GM10847 (cell line): ENCODE data around the gene TESPA1.

Experiments used
- POLR2A ChIP-seq: IDR thresholded peaks from 2 replicates; pipeline ENCODE4 v1.6.1; 2011; ENCODE audit not compliant: insufficient read length; ENCODE audit errors: extremely low read depth

TESPA1 gene

GRCh38 chr12:54991161-54991990 is 6.8 kb upstream of the TESPA1 start:
- TF ChIP-seq POLR2A: no peak

GRCh38 chr12:54989829-54990228 is 5.3 kb upstream of the TESPA1 start:
- TF ChIP-seq POLR2A: no peak

- no peak for TF ChIP-seq POLR2A
These were observed 4.0 kb upstream of the TESPA1 start for GRCh38 chr12:54988402-54989054.

- no peak for TF ChIP-seq POLR2A
These were observed 3.2 kb upstream of the TESPA1 start for GRCh38 chr12:54987611-54988231.

GRCh38 chr12:54983536-54984101 is 943 bp downstream of the TESPA1 start:
- TF ChIP-seq POLR2A: no peak

- no peak for TF ChIP-seq POLR2A
These were observed 2.8 kb downstream of the TESPA1 start for GRCh38 chr12:54981796-54982195.

GRCh38 chr12:54980341-54980740 is 4.2 kb downstream of the TESPA1 start:
- no peak for TF ChIP-seq POLR2A

GRCh38 chr12:54977857-54978256 is 6.7 kb downstream of the TESPA1 start:
- TF ChIP-seq POLR2A: no peak

- no peak for TF ChIP-seq POLR2A
These were observed 7.4 kb downstream of the TESPA1 start for GRCh38 chr12:54977155-54977554.

- TF ChIP-seq POLR2A: no peak
These were observed 8.7 kb downstream of the TESPA1 start for GRCh38 chr12:54975875-54976274.

GRCh38 chr12:54975272-54975671 is 9.3 kb downstream of the TESPA1 start:
- TF ChIP-seq POLR2A: no peak

GRCh38 chr12:54974279-54974678 is 10.3 kb downstream of the TESPA1 start:
- no peak for TF ChIP-seq POLR2A

GRCh38 chr12:54973556-54973955 is 11.0 kb downstream of the TESPA1 start:
- no peak for TF ChIP-seq POLR2A

- no peak for TF ChIP-seq POLR2A
These were observed 13.8 kb downstream of the TESPA1 start for GRCh38 chr12:54970741-54971140.

GRCh38 chr12:54968181-54968730 is 16.3 kb downstream of the TESPA1 start:
- TF ChIP-seq POLR2A: no peak
